A549 (cell line): ENCODE measurements around the gene RNF217. TPM values are rescaled to one million over a fixed set of nuclear protein-coding genes. Genes with fewer than 3 reads are reported as not detected.

ENCODE experiments used
- ATAC-seq, 2 experiments: fragments of 200-7000 bp in 1 of 2; fragments of >200 bp in 1 of 2; cut with Nextera tagmentation in 1 of 2; cut with Tn5 transposase in 1 of 2; 3 replicates each; pipeline versions ENCODE4 v1.8.0 to v1.9.1; 2018 to 2020; ENCODE audit warnings: mild to moderate bottlenecking in 1 of 2, moderate library complexity in 1 of 2
- CTCF ChIA-PET: fragments of 300-600 bp; sonication (Branson Sonifier 250); formaldehyde crosslinking; extraction: SDS; loops from one replicate; lab custom pipeline; 2021; ENCODE audit warnings: antibody characterized with exemption, inconsistent platforms; lab: Yijun Ruan, JAX
- POLR2A ChIA-PET: fragments of 350-600 bp; formaldehyde crosslinking; extraction: SDS; loops from one replicate; lab custom pipeline; 2021; ENCODE audit warnings: antibody characterized with exemption, inconsistent platforms; lab: Yijun Ruan, JAX
- DNase-seq, 2 experiments: peaks; one replicate each; pipeline versions ENCODE4 v3.0.0 to v3.0.0-alpha.2; 2011 to 2016; ENCODE audit warnings: low read depth in 1 of 2, low spot score in 1 of 2
- FAIRE-seq: peaks from 2 replicates; lab custom pipeline; 2011; peaks lifted over from hg19 to GRCh38; lab: Jason Lieb, UNC
- H3K27ac ChIP-seq, 2 experiments: fragments of >200 bp; sonication (Bioruptor Twin); formaldehyde crosslinking; 3 replicates each; pipeline ENCODE4 v1.5.1; 2016 to 2017
- H3K4me1 ChIP-seq: fragments of >200 bp; sonication (Bioruptor Twin); formaldehyde crosslinking; 3 replicates; pipeline ENCODE4 v1.6.1; 2016
- H3K4me2 ChIP-seq: fragments of >200 bp; sonication (Bioruptor Twin); formaldehyde crosslinking; 3 replicates; pipeline ENCODE4 v1.6.1; 2016
- H3K4me3 ChIP-seq: fragments of >200 bp; sonication (Bioruptor Twin); formaldehyde crosslinking; 3 replicates; pipeline ENCODE4 v1.5.1; 2016
- H3K9me3 ChIP-seq: fragments of >200 bp; sonication (Bioruptor Twin); formaldehyde crosslinking; 3 replicates; pipeline ENCODE4 v1.6.1; 2016
- CBX2 ChIP-seq: fragments of 200-600 bp; sonication (generic); IDR thresholded peaks from 2 replicates; pipeline ENCODE4 v1.6.1; 2016; ENCODE audit warnings: low read depth, mild to moderate bottlenecking, borderline replicate concordance
- CEBPB ChIP-seq, 2 experiments: fragments of >200 bp in 1 of 2; sonication (Bioruptor Twin) in 1 of 2; formaldehyde crosslinking in 1 of 2; IDR thresholded peaks; 2 replicates each; pipeline ENCODE4 v1.6.1; 2012 to 2016
- EHF ChIP-seq: fragments of 250-450 bp; sonication (Bioruptor Pico); IDR thresholded peaks from 2 replicates; pipeline ENCODE4 v1.5.0; 2020; ENCODE audit warnings: mild to moderate bottlenecking
- EP300 ChIP-seq, 2 experiments: fragments of >200 bp; sonication (Bioruptor Twin); formaldehyde crosslinking; IDR thresholded peaks; 2 replicates in 1 of 2; 3 replicates in 1 of 2; pipeline ENCODE4 v1.6.1; 2016 to 2017
- ESRRA ChIP-seq: fragments of 150-350 bp; IDR thresholded peaks from 2 replicates; pipeline ENCODE4 v1.6.1; 2014; ENCODE audit warnings: mild to moderate bottlenecking, low read length, borderline replicate concordance
- FOSL2 ChIP-seq, 2 experiments: fragments of 450-650 bp in 1 of 2; fragments of >200 bp in 1 of 2; sonication (Bioruptor Twin) in 1 of 2; formaldehyde crosslinking; IDR thresholded peaks; 2 replicates each; pipeline versions ENCODE4 v1.5.0 to v1.6.1; 2016 to 2020; ENCODE audit warnings: mild to moderate bottlenecking in 1 of 2, moderate library complexity in 1 of 2
- HOXA7 ChIP-seq: fragments of 250-450 bp; sonication (Bioruptor Pico); IDR thresholded peaks from 2 replicates; pipeline ENCODE4 v1.5.0; 2020; ENCODE audit warnings: mild to moderate bottlenecking, moderate library complexity
- HOXB13 ChIP-seq: fragments of 250-450 bp; sonication (Bioruptor Pico); IDR thresholded peaks from 2 replicates; pipeline ENCODE4 v1.5.0; 2020; ENCODE audit warnings: low read depth, mild to moderate bottlenecking, moderate library complexity
- KDM1A ChIP-seq: fragments of 200-600 bp; sonication (generic); IDR thresholded peaks from 2 replicates; pipeline ENCODE4 v1.6.1; 2016; ENCODE audit warnings: low read depth, mild to moderate bottlenecking
- MYC ChIP-seq: IDR thresholded peaks from 2 replicates; pipeline ENCODE4 v1.6.1; 2012; ENCODE audit warnings: mild to moderate bottlenecking, inconsistent platforms, low read length, improper control_type of control experiment, borderline replicate concordance
- NPAS2 ChIP-seq: fragments of 250-450 bp; sonication (Bioruptor Pico); IDR thresholded peaks from 2 replicates; pipeline ENCODE4 v1.8.0; 2022; ENCODE audit warnings: mild to moderate bottlenecking, moderate library complexity, borderline replicate concordance
- PHF8 ChIP-seq: fragments of 200-600 bp; sonication (generic); IDR thresholded peaks from 2 replicates; pipeline ENCODE4 v1.6.1; 2016; ENCODE audit warnings: low read depth, mild to moderate bottlenecking, antibody characterized with exemption, moderate library complexity, borderline replicate concordance
- RCOR1 ChIP-seq: fragments of 150-350 bp; IDR thresholded peaks from 2 replicates; pipeline ENCODE4 v1.6.1; 2014; ENCODE audit warnings: antibody characterized with exemption, low read length, low read depth
- RFX5 ChIP-seq: fragments of 450-650 bp; IDR thresholded peaks from 2 replicates; pipeline ENCODE4 v1.7.1; 2014; ENCODE audit warnings: antibody characterized with exemption, mild to moderate bottlenecking, moderate library complexity
- RNF2 ChIP-seq: fragments of 200-600 bp; sonication (generic); IDR thresholded peaks from 2 replicates; pipeline ENCODE4 v1.6.1; 2016; ENCODE audit warnings: low read depth, mild to moderate bottlenecking, antibody characterized with exemption, moderate library complexity, borderline replicate concordance
- TFCP2L1 ChIP-seq: fragments of 250-450 bp; sonication (Bioruptor Pico); IDR thresholded peaks from 2 replicates; pipeline ENCODE4 v1.5.0; 2021; ENCODE audit warnings: mild to moderate bottlenecking
- ZC3H11A ChIP-seq: fragments of 450-650 bp; IDR thresholded peaks from 2 replicates; pipeline ENCODE4 v1.6.1; 2014; ENCODE audit warnings: antibody characterized with exemption, mild to moderate bottlenecking
- ZNF302 ChIP-seq: fragments of 250-450 bp; sonication (Bioruptor Pico); IDR thresholded peaks from 2 replicates; pipeline ENCODE4 v1.9.0; 2021; ENCODE audit warnings: inconsistent platforms, mild to moderate bottlenecking, moderate library complexity
- WGBS: methylation state at CpG from one replicate; pipeline ENCODE4 v1.1.6; 2017; ENCODE audit errors: missing lambda C conversion rate; 5-methylcytosine and 5-hydroxymethylcytosine counted together
- polyA plus RNA-seq, 4 experiments: library from polyadenylated mRNA; depleted of rRNA in 3 of 4; stranded (reverse); fragments of >200 nt; fragmentation: RNase III in 1 of 4; extraction: RNeasy Plus Mini Kit Qiagen cat#74134 plus additional on column Dnase treatment in 1 of 4; gene quantifications; 2 replicates in 3 of 4; 3 replicates in 1 of 4; pipeline ENCODE4 v1.2.3, GENCODE V29; 2011 to 2017
- TF ChIP-seq, protein P1 (sequence below): fragments of 150-350 bp; IDR thresholded peaks from 2 replicates; pipeline ENCODE4 v1.6.1; 2014; ENCODE audit warnings: low read depth, mild to moderate bottlenecking, low read length
- TF ChIP-seq, protein P2 (sequence below): IDR thresholded peaks from 2 replicates; pipeline ENCODE4 v1.6.1; 2012; ENCODE audit warnings: low read depth, borderline replicate concordance
- TF ChIP-seq, protein P3 (sequence below): IDR thresholded peaks from 2 replicates; pipeline ENCODE4 v1.6.1; 2012
- TF ChIP-seq, protein P4 (sequence below): fragments of >200 bp; sonication (Bioruptor Twin); formaldehyde crosslinking; IDR thresholded peaks from 3 replicates; pipeline ENCODE4 v1.5.1; 2016

Gene RNF217
- polyA plus RNA-seq, 2 of the 4 experiments (the other 2 are of a cell fraction) = 5.7 to 20.0 TPM

DNA sequence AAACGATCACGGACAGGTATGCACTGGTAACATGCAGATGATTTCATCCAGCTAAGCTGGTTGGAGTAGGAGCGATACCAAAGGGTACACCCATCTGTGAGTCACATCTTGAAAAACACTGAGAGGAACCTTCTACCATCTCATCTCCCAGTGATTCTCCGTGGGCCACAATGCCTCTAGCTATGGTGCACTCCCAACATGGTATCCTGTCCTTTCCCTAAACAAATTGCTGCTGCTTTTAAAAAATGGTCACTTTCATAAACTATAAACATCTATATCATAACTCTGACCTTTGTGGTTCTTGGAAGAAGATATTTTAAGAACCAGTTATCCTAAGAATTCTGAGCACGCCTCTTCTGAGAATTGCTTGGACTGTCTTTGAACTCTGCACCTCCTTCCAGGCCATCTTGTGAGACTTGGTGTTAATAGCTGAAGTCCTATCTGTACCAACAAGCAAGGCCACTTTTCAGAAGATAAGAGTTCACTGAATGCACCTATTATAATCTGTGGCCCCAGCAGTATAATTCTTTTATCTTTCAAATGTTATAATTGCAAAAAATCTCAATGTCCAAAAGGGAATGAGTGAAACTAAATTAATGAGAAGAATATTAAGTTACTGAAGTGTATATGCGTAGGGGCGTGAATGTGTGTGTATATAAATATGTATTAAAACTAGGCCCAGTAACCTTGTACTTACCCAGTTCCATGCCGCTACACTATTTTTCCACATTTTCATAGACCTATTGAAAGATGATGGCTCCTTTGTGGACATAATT is 120.9 kb downstream of the RNF217 start:
- H3K4me2 ChIP-seq = no peak overlapping the region
- no peak for ATAC-seq
- H3K4me1 ChIP-seq = no peaks in the 10 kb centered on the region
- POLR2A ChIA-PET = no interaction called here
- CTCF ChIA-PET = no interaction called here
- DNase-seq = no peak
- TF ChIP-seq EP300 (IDR thresholded peaks at IDR 0.05) (no peak), HOXA7 (CRISPR knock-in tag) (no peak), RCOR1 (no peak), RNF2 (no peak), ZNF302 (CRISPR knock-in tag) (no peak), HOXB13 (CRISPR knock-in tag) (no peak), KDM1A (no peak)
- TF ChIP-seq, protein P1, sequence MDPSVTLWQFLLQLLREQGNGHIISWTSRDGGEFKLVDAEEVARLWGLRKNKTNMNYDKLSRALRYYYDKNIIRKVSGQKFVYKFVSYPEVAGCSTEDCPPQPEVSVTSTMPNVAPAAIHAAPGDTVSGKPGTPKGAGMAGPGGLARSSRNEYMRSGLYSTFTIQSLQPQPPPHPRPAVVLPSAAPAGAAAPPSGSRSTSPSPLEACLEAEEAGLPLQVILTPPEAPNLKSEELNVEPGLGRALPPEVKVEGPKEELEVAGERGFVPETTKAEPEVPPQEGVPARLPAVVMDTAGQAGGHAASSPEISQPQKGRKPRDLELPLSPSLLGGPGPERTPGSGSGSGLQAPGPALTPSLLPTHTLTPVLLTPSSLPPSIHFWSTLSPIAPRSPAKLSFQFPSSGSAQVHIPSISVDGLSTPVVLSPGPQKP = no peak
- no peak for FAIRE-seq
- no peaks in the 10 kb centered on the region for H3K9me3 ChIP-seq
- no peak overlapping the region for H3K4me3 ChIP-seq
- 91% methylated on average over 8 of the region's 8 CpGs for WGBS
- no peak overlapping the region for H3K27ac ChIP-seq

DNA sequence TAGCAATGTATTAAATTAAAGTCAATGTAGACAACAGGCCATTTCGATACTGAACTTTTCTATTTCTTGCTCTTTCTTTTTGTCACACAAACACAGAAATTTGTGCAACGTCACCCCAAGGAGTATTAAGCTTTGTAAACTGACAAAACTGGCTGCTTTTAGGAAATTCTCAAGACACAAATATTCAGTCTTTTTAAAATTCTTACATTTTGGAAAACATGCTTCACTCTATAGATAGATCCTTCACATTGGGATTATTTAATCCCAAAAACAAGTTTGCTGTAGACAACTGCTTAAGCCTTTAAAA is 121.4 kb downstream of the RNF217 start:
- ChIA-PET POLR2A (no interaction called here), CTCF (no interaction called here)
- DNase-seq = no peak
- ATAC-seq = no peak
- no peak for FAIRE-seq
- Histone ChIP-seq H3K27ac (no peak overlapping the region), H3K4me1 (no peaks in the 10 kb centered on the region), H3K4me2 (no peak overlapping the region), H3K9me3 (no peaks in the 10 kb centered on the region), H3K4me3 (no peak overlapping the region)
- WGBS = 90% methylated on average over 2 of the region's 2 CpGs
- TF ChIP-seq RFX5 = no peak
- TF ChIP-seq CBX2 = no peak

DNA sequence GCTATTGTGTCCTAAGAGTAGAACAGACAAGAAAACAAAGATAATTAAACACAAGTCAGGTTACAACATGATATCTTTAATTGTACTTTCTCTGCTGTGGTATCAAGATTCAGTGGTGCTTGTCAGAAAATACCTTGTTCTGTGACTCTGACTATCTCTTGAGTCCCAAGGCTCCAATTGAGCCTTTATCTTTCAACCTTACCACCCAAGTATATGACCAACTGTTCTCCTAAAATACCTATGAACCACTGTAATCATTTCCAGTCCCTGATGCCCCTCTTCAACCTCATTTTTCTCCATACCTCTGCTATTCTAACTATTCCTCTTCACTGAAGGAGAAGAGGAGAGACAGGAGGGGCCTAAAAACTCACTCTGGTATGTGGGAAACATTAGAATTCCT is 124.5 kb downstream of the RNF217 start:
- ChIA-PET POLR2A (interaction anchor here (1.1 kb wide), 1 partner anchor 9 kb away, joined by 3 read pairs; no protein-coding TSS in a partner anchor), CTCF (no interaction called here)
- no peaks in the 10 kb centered on the region for H3K9me3 ChIP-seq
- no peak overlapping the region for H3K4me2 ChIP-seq
- no peak overlapping the region for H3K4me3 ChIP-seq
- H3K4me1 ChIP-seq = no peaks in the 10 kb centered on the region
- FAIRE-seq (no peak), DNase-seq (no peak)
- H3K27ac ChIP-seq = no peak overlapping the region
- no peak for TF ChIP-seq FOSL2 (IDR thresholded peaks at IDR 0.05)
- no peak for TF ChIP-seq FOSL2 (CRISPR knock-in tag; IDR thresholded peaks at IDR 0.05)
- TF ChIP-seq PHF8 = no peak
- no peak for TF ChIP-seq KDM1A
- TF ChIP-seq EP300 (IDR thresholded peaks at IDR 0.05) = no peak
- no peak for TF ChIP-seq TFCP2L1
- TF ChIP-seq, protein P2, sequence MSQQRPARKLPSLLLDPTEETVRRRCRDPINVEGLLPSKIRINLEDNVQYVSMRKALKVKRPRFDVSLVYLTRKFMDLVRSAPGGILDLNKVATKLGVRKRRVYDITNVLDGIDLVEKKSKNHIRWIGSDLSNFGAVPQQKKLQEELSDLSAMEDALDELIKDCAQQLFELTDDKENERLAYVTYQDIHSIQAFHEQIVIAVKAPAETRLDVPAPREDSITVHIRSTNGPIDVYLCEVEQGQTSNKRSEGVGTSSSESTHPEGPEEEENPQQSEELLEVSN = no peak
- no peak for TF ChIP-seq HOXA7 (CRISPR knock-in tag)
- TF ChIP-seq ESRRA = no peak
- TF ChIP-seq ZC3H11A = no peak
- no peak for TF ChIP-seq MYC
- no peak for TF ChIP-seq NPAS2 (CRISPR knock-in tag)
- no peak for TF ChIP-seq RNF2
- no peak for TF ChIP-seq EHF (CRISPR knock-in tag)
- TF ChIP-seq, protein P3, sequence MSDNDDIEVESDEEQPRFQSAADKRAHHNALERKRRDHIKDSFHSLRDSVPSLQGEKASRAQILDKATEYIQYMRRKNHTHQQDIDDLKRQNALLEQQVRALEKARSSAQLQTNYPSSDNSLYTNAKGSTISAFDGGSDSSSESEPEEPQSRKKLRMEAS = no peak
- TF ChIP-seq, protein P4, sequence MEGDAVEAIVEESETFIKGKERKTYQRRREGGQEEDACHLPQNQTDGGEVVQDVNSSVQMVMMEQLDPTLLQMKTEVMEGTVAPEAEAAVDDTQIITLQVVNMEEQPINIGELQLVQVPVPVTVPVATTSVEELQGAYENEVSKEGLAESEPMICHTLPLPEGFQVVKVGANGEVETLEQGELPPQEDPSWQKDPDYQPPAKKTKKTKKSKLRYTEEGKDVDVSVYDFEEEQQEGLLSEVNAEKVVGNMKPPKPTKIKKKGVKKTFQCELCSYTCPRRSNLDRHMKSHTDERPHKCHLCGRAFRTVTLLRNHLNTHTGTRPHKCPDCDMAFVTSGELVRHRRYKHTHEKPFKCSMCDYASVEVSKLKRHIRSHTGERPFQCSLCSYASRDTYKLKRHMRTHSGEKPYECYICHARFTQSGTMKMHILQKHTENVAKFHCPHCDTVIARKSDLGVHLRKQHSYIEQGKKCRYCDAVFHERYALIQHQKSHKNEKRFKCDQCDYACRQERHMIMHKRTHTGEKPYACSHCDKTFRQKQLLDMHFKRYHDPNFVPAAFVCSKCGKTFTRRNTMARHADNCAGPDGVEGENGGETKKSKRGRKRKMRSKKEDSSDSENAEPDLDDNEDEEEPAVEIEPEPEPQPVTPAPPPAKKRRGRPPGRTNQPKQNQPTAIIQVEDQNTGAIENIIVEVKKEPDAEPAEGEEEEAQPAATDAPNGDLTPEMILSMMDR = no peak
- TF ChIP-seq CEBPB (IDR thresholded peaks at IDR 0.05) = no peak
- TF ChIP-seq, all 56 proteins: peak for 0
- no peak for ATAC-seq
